GM19035 (cell line): ENCODE results near the gene AMPH.
"Not testable (repeated sequence)": the region's sequence is repeated elsewhere in the genome, so short reads cannot be mapped to it uniquely, and the experiment has no call there.

ENCODE experiments used
- ATAC-seq: cut with Tn5 transposase; IDR thresholded peaks from one replicate; pipeline ENCODE4 v1.9.1; 2021; ENCODE audit not compliant: unreplicated experiment

AMPH gene

GRCh38 chr7:38398725-38399321, 232.3 kb downstream of the AMPH start:
- peak; percentile 59 for ATAC-seq

GRCh38 chr7:38396852-38397251, 234.3 kb downstream of the AMPH start:
- no peak for ATAC-seq

GRCh38 chr7:38395921-38396552, 235.1 kb downstream of the AMPH start:
- not testable (repeated sequence) for ATAC-seq

- no peak for ATAC-seq
Observed at GRCh38 chr7:38394660-38395059, 236.5 kb downstream of the AMPH start.

GRCh38 chr7:38393874-38394273, 237.3 kb downstream of the AMPH start:
- peak; percentile 69 for ATAC-seq

GRCh38 chr7:38391751-38392150, 239.4 kb downstream of the AMPH start:
- ATAC-seq, result no peak

GRCh38 chr7:38385682-38386081, 245.5 kb downstream of the AMPH start:
- ATAC-seq, result no peak

GRCh38 chr7:38383281-38383680, 247.9 kb downstream of the AMPH start:
- no peak for ATAC-seq

- no peak for ATAC-seq
Observed at GRCh38 chr7:38382684-38383083, 248.5 kb downstream of the AMPH start.

- ATAC-seq, result no peak
Observed at GRCh38 chr7:38375453-38375852, 255.7 kb downstream of the AMPH start.

- peak; percentile 48 for ATAC-seq
Observed at GRCh38 chr7:38374507-38374906, 256.7 kb downstream of the AMPH start.

- ATAC-seq, result no peak
Observed at GRCh38 chr7:38373155-38373554, 258.0 kb downstream of the AMPH start.

GRCh38 chr7:38372290-38372689, 258.9 kb downstream of the AMPH start:
- no peak for ATAC-seq

GRCh38 chr7:38369816-38370493, 261.2 kb downstream of the AMPH start:
- peak; percentile 70 for ATAC-seq

GRCh38 chr7:38368191-38368605, 263.0 kb downstream of the AMPH start:
- peak; percentile 54 for ATAC-seq

- ATAC-seq, result peak; percentile 61
Observed at GRCh38 chr7:38367301-38367890, 263.8 kb downstream of the AMPH start.

GRCh38 chr7:38363379-38363778, 267.8 kb downstream of the AMPH start:
- ATAC-seq, result not testable (repeated sequence)

- peak; percentile 36 for ATAC-seq
Observed at GRCh38 chr7:38362611-38363237, 268.4 kb downstream of the AMPH start.

- ATAC-seq, result no peak
Observed at GRCh38 chr7:38360776-38361175, 270.4 kb downstream of the AMPH start.

GRCh38 chr7:38359071-38359601, 272.0 kb downstream of the AMPH start:
- ATAC-seq, result peak; percentile 79

GRCh38 chr7:38358273-38358831, 272.8 kb downstream of the AMPH start:
- ATAC-seq, result peak; percentile 34
